HG03196 (cell line): ENCODE measurements around the gene TMEM154.

Source experiments
- ATAC-seq: cut with Tn5 transposase; IDR thresholded peaks from one replicate; pipeline ENCODE4 v1.9.1; 2021; ENCODE audit not compliant: unreplicated experiment

Gene TMEM154

GRCh38 chr4:152571296-152571695 lies 108.5 kb downstream of the TMEM154 start:
- ATAC-seq = no peak
